ENCODE measurements around the gene ABITRAM.
"Not testable (repeated sequence)": the region's sequence is repeated elsewhere in the genome, so short reads cannot be mapped to it uniquely, and the experiment has no call there.

Gene ABITRAM

GRCh38 chr9:108934323-108934893, at the start of gene ABITRAM:
ABITRAM (plus strand) TSS chr9:108934400; CDS start chr9:108934487, 87 bp downstream.
- DNase-seq: peak; percentile 84

GRCh38 chr9:108884701-108885100, 49.5 kb upstream of the ABITRAM start:
- no peak for DNase-seq

- peak; percentile 82 for DNase-seq
Measured at GRCh38 chr9:108885643-108886348, 48.4 kb upstream of the ABITRAM start.

- DNase-seq: not testable (repeated sequence)
Measured at GRCh38 chr9:108886594-108887271, 47.5 kb upstream of the ABITRAM start.

GRCh38 chr9:108889649-108890067, 44.5 kb upstream of the ABITRAM start:
- DNase-seq: peak; percentile 6

- no peak for DNase-seq
Measured at GRCh38 chr9:108894225-108894997, 39.8 kb upstream of the ABITRAM start.

- peak; percentile 31 for DNase-seq
Measured at GRCh38 chr9:108897324-108898096, 36.7 kb upstream of the ABITRAM start.

GRCh38 chr9:108899023-108899695, 35.0 kb upstream of the ABITRAM start:
- DNase-seq: not testable (repeated sequence)

- DNase-seq: peak; percentile 5
Measured at GRCh38 chr9:108900176-108900575, 34.0 kb upstream of the ABITRAM start.

GRCh38 chr9:108903420-108904103, 30.6 kb upstream of the ABITRAM start:
- DNase-seq: no peak

- DNase-seq: no peak
Measured at GRCh38 chr9:108904161-108904560, 30.0 kb upstream of the ABITRAM start.

- no peak for DNase-seq
Measured at GRCh38 chr9:108905494-108905893, 28.7 kb upstream of the ABITRAM start.

- no peak for DNase-seq
Measured at GRCh38 chr9:108910402-108910801, 23.8 kb upstream of the ABITRAM start.

- no peak for DNase-seq
Measured at GRCh38 chr9:108910914-108911313, 23.3 kb upstream of the ABITRAM start.

- DNase-seq: no peak
Measured at GRCh38 chr9:108911820-108912219, 22.4 kb upstream of the ABITRAM start.

- no peak for DNase-seq
Measured at GRCh38 chr9:108913391-108913790, 20.8 kb upstream of the ABITRAM start.

- no peak for DNase-seq
Measured at GRCh38 chr9:108919517-108919916, 14.7 kb upstream of the ABITRAM start.

- DNase-seq: not testable (repeated sequence)
Measured at GRCh38 chr9:108920401-108920800, 13.8 kb upstream of the ABITRAM start.

GRCh38 chr9:108921200-108921599, 13.0 kb upstream of the ABITRAM start:
- no peak for DNase-seq

- DNase-seq: no peak
Measured at GRCh38 chr9:108924466-108924865, 9.7 kb upstream of the ABITRAM start.

GRCh38 chr9:108928386-108928785, 5.8 kb upstream of the ABITRAM start:
- DNase-seq: no peak
